Type B pancreatic cell (in vitro differentiated cells): ENCODE measurements around the gene BCL6B. TPM values are rescaled to one million over a fixed set of nuclear protein-coding genes. Genes with fewer than 3 reads are reported as not detected.

Experiments
- DNase-seq: peaks from one replicate; pipeline ENCODE4 v3.0.0; 2021; ENCODE audit warnings: mixed read lengths; ENCODE audit not compliant: unreplicated experiment; ENCODE audit errors: extremely low spot score
- H3K27ac Mint-ChIP-seq: 2 replicates; pipeline ENCODE4 v1.8.0; 2021; ENCODE audit warnings: mild to moderate bottlenecking, mixed read lengths
- H3K27me3 Mint-ChIP-seq: 2 replicates; pipeline ENCODE4 v1.8.0; 2021; ENCODE audit warnings: mixed read lengths
- H3K36me3 Mint-ChIP-seq: 2 replicates; pipeline ENCODE4 v1.8.0; 2021; ENCODE audit warnings: mixed read lengths
- H3K4me1 Mint-ChIP-seq: one replicate; pipeline ENCODE4 v1.8.0; 2021; ENCODE audit warnings: mixed read lengths; ENCODE audit not compliant: unreplicated experiment
- H3K4me3 Mint-ChIP-seq: 2 replicates; pipeline ENCODE4 v1.8.0; 2021; ENCODE audit warnings: mild to moderate bottlenecking, mixed read lengths
- H3K9me3 Mint-ChIP-seq: 2 replicates; pipeline ENCODE4 v1.8.0; 2021; ENCODE audit warnings: mixed read lengths
- CTCF ChIP-seq: fragments of 200-600 bp; sonication (generic); conservative IDR thresholded peaks from 2 replicates; pipeline ENCODE4 v1.5.0; 2021; ENCODE audit warnings: antibody characterized with exemption, mild to moderate bottlenecking
- total RNA-seq: library from RNA; stranded (reverse); gene quantifications from 2 replicates; pipeline ENCODE4 v1.2.1, GENCODE V29; 2021; ENCODE audit warnings: low replicate concordance

Gene BCL6B
- total RNA-seq, 1 donor from 2014 or later = not detected

- Mint-ChIP-seq H3K36me3 (no peaks in the 10 kb centered on the region), H3K4me1 (no peaks in the 10 kb centered on the region), H3K27me3 (peaks cover 13% of the 10 kb centered on the region), H3K4me3 (no peak overlapping the region), H3K9me3 (no peaks in the 10 kb centered on the region), H3K27ac (no peak overlapping the region)
- DNase-seq = no peak
- no peak for TF ChIP-seq CTCF
Observed at GRCh38 chr17:7078711-7079110, 55.9 kb downstream of the BCL6B start.

Other genes starting within 250 kb of the BCL6B start
- 0.26 TPM in 1 of 2 replicates, not detected in the other for gene FBXO39, start 246.8 kb upstream of the BCL6B start, total RNA-seq
- 0.24 and 1.6 TPM in 2 replicates for gene TEKT1, start 191.3 kb upstream of the BCL6B start, total RNA-seq
- 0.34 and 2.1 TPM in 2 replicates for gene ALOX12, start 27.0 kb upstream of the BCL6B start, total RNA-seq
- gene RNASEK, start 10.4 kb upstream of the BCL6B start, total RNA-seq = 176 and 208 TPM in 2 replicates
- gene SLC16A13, start 13.0 kb downstream of the BCL6B start, total RNA-seq = 13.5 and 15.5 TPM in 2 replicates
- 3.9 and 10.5 TPM in 2 replicates for gene SLC16A11, start 21.0 kb downstream of the BCL6B start, total RNA-seq
- not detected in 2 replicates for gene CLEC10A, start 57.2 kb downstream of the BCL6B start, total RNA-seq
- 0.82 and 1.3 TPM in 2 replicates for gene ASGR2, start 91.8 kb downstream of the BCL6B start, total RNA-seq
- gene ASGR1, start 156.3 kb downstream of the BCL6B start, total RNA-seq = 7.5 and 9.7 TPM in 2 replicates
- gene DLG4, start 196.8 kb downstream of the BCL6B start, total RNA-seq = 7.8 and 46.1 TPM in 2 replicates
- 573 and 617 TPM in 2 replicates for gene ACADVL, start 196.9 kb downstream of the BCL6B start, total RNA-seq
- 62.8 and 93.9 TPM in 2 replicates for gene DVL2, start 211.5 kb downstream of the BCL6B start, total RNA-seq
- gene PHF23, start 216.4 kb downstream of the BCL6B start, total RNA-seq = 42.8 and 61.1 TPM in 2 replicates
- gene GABARAP, start 219.4 kb downstream of the BCL6B start, total RNA-seq = 478 and 570 TPM in 2 replicates
- 138 and 154 TPM in 2 replicates for gene CTDNEP1, start 228.7 kb downstream of the BCL6B start, total RNA-seq
- 43.1 and 55.7 TPM in 2 replicates for gene ELP5, start 229.2 kb downstream of the BCL6B start, total RNA-seq
- 118 and 284 TPM in 2 replicates for gene CLDN7, start 239.4 kb downstream of the BCL6B start, total RNA-seq